NCI-H1105 (cell line): ENCODE results near the gene ARHGAP6.

Experiments used
- DNase-seq: peaks from one replicate; lab custom pipeline; 2025; lab: John Stamatoyannopoulos, UW

Gene ARHGAP6

GRCh38 chrX:11424903-11425674 is 240.6 kb downstream of the ARHGAP6 start:
- DNase-seq, result no peak

- DNase-seq, result no peak
Observed at GRCh38 chrX:11423949-11424348, 241.8 kb downstream of the ARHGAP6 start.

- no peak for DNase-seq
Observed at GRCh38 chrX:11423362-11423818, 242.3 kb downstream of the ARHGAP6 start.

GRCh38 chrX:11422525-11422857 is 243.2 kb downstream of the ARHGAP6 start:
- DNase-seq, result no peak

- DNase-seq, result no peak
Observed at GRCh38 chrX:11421805-11422524, 243.8 kb downstream of the ARHGAP6 start.

- DNase-seq, result no peak
Observed at GRCh38 chrX:11420851-11421250, 244.9 kb downstream of the ARHGAP6 start.

GRCh38 chrX:11419102-11419501 is 246.6 kb downstream of the ARHGAP6 start:
- no peak for DNase-seq

- no peak for DNase-seq
Observed at GRCh38 chrX:11416600-11416999, 249.1 kb downstream of the ARHGAP6 start.

GRCh38 chrX:11414091-11414490 is 251.6 kb downstream of the ARHGAP6 start:
- DNase-seq, result no peak

- no peak for DNase-seq
Observed at GRCh38 chrX:11412715-11413623, 252.8 kb downstream of the ARHGAP6 start.

GRCh38 chrX:11409957-11410356 is 255.8 kb downstream of the ARHGAP6 start:
- no peak for DNase-seq

GRCh38 chrX:11408783-11409182 is 256.9 kb downstream of the ARHGAP6 start:
- DNase-seq, result no peak

GRCh38 chrX:11408109-11408405 is 257.7 kb downstream of the ARHGAP6 start:
- DNase-seq, result no peak

GRCh38 chrX:11407331-11408108 is 258.2 kb downstream of the ARHGAP6 start:
- DNase-seq, result no peak

- no peak for DNase-seq
Observed at GRCh38 chrX:11406109-11406765, 259.5 kb downstream of the ARHGAP6 start.

- no peak for DNase-seq
Observed at GRCh38 chrX:11403631-11404030, 262.1 kb downstream of the ARHGAP6 start.

- no peak for DNase-seq
Observed at GRCh38 chrX:11401966-11402365, 263.8 kb downstream of the ARHGAP6 start.

GRCh38 chrX:11399489-11400094 is 266.1 kb downstream of the ARHGAP6 start:
- no peak for DNase-seq

- no peak for DNase-seq
Observed at GRCh38 chrX:11398785-11399184, 266.9 kb downstream of the ARHGAP6 start.

- DNase-seq, result no peak
Observed at GRCh38 chrX:11398139-11398538, 267.6 kb downstream of the ARHGAP6 start.

- DNase-seq, result no peak
Observed at GRCh38 chrX:11397680-11398079, 268.0 kb downstream of the ARHGAP6 start.
